Activated CD8-positive, alpha-beta memory T cell treated with anti-CD3 and anti-CD28 coated beads, Interleukin-2, amount 50 U/mL, for 4 hours (primary cell): ENCODE results near the gene CROCC2.
A peak's percentile ranks its signal among the peaks of the same experiment; 100 is the strongest.

ENCODE experiments used
- DNase-seq: peaks from one replicate; pipeline ENCODE4 v3.0.0-alpha.2; 2020

The CROCC2 gene

DNA sequence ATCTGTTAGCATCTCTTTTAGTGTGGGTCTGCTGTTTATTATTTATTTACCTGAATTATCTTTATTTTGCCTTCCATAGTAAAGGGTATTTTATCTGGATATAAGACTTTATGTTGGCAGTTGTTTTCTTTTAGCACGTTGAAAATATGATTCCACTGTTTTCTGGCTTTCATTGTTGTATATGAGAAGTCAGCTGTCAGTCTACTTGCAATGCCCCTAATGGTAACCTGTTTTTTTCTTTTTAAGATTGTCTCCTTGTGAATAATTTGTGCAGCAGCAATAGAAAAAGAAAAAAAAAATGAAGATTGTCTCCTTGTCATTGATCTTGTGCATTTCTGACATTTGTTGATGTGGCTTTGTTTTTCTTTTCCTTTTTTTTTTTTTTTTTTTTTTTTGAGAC, 119.5 kb downstream of the CROCC2 start:
- DNase-seq, result no peak

DNA sequence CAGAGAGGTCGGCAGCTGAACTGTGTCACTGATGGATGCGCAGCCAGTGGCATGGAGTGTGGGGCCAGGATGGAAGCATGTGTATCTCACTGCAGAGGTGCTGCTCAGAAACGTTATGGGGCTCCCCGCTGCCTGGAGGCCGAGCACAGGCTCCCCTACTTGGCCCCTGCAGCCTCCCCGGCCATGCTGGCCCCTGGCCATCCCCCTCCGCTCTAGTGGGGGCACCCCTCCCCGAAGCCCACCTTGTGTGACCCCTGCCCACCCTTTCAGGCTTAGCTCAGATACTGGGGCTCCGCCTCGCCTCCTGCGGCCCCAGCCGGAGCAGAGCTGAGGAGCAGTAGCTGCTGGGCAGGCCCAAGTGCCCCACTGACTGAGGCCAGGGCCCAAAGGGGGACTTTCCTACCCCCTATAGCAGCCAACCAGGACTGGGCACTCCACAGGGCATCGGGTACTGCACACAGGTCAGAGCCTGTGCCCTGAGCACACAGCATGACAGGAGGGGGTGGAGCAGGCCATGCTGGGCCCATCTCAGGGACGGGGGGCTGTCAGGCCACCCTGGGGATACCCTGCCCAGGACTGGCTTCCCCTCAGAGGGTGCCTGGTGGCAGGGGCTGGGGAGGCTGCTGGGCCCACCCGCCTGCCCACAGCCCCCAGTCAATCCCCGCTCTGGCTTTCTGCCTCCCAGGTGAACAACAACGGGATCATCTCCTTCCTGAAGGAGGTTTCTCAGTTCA, 123.6 kb downstream of the CROCC2 start:
- DNase-seq, result no peak

DNA sequence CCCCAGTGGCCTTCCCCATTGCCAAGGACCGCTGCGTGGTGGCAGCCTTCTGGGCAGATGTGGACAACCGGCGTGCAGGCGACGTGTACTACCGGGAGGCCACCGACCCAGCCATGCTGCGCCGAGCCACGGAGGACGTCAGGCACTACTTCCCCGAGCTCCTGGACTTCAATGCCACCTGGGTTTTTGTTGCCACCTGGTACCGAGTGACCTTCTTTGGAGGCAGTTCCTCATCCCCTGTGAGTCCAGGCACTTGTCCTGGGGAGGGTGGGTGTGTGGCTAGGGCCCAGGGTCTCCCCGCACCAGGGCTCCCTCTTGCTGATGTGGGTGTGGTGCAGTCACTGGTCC, 124.2 kb downstream of the CROCC2 start:
- DNase-seq, result no peak

DNA sequence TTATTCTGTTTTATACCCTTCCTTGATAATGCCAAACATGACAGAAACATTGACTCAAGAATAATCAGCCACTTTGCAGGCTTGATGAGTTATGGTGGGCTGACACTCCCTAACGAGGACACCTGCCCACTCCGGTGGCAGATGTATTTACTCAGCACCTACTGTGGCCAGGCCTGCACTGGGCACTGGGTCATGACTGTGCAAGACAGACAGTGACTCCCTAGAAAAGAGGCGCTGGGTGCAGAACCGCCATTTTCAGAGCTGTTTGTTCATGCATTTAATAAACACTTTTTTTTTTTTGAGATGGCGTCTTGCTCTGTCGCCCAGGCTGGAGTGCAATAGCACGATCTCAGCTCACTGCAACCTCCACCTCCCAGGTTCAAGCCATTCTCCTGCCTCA, 124.7 kb downstream of the CROCC2 start:
- no peak for DNase-seq

DNA sequence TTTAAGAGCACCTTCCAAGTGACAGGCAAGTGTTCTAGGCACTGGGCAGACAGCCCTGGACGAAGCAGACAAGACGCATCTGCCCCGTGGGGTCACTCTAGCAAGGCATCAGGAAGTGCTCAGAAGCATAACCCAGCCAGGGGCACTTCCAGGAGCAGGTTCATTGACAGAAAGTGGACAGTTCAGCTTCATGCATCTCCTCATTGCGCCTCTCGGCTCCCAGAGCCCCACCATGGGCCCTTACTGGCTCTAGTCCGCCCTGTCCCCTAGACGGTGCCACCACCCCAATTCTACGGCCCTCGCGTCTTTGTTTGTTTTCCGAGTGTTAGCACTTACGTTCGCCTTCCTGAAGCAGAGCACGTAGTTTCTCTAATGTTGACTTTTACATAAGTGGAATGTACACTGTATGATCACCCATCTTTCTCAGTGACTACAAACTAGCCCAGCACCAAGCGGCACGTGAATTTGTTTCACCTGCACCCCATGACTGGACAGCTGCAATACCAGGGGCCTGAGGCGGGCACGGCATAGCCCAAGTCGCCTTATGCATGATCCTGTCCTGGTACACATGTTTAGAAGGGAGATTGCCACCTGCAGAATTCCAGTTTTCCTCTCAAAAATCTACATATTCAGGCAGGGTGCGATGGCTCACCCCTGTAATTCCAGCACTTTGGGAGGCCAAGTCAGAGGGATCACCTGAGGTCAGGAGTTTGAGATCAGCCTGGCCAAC, 125.5 kb downstream of the CROCC2 start:
- DNase-seq, result no peak

DNA sequence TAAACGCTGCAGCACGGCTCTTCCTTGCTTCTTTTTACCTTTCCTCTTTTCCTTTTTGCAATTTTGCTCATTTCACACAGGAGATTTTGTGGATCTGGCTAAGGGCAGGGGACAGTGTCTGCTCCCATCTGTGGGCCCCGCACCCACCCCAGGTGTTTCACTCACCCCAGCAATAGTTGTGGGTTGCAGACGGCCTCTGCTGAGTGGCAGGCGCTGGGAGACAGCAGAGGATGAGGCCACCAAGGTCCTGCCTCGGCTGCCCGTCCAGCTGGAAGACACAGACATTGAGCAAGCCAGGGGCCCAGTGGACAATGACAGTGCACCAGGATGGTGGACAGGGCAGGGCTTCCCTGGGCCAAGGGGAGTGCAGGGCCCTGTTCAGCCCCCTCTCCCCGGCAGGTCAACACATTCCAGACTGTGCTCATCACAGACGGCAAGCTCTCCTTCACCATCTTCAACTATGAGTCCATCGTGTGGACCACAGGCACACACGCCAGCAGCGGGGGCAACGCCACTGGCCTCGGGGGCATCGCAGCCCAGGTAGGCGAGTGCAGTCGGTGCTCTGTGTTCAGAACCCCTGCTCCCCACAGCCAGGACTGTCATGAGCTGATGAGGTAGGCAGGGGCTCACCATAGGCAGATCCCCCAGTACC, 127.3 kb downstream of the CROCC2 start:
- DNase-seq, result no peak

DNA sequence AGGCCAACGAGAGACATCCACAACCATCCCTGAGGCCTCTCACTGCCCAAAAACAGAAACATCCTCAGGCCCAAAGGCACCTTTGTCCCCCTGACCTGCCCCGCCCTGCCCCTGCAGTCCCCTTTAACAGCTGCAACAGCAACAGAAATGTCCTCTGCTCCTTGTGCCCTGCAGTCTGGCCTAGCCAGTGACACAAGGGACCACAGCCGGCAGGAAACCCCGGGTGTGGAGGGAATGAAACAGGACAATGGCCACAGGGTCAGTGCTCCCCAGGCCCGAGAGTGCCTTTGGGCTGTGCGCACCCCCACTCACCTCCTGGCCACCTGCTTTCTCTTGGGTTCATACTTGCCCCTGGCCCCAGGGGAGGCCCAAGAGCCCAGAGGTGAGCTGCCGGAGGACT, 127.9 kb downstream of the CROCC2 start:
- DNase-seq, result no peak

DNA sequence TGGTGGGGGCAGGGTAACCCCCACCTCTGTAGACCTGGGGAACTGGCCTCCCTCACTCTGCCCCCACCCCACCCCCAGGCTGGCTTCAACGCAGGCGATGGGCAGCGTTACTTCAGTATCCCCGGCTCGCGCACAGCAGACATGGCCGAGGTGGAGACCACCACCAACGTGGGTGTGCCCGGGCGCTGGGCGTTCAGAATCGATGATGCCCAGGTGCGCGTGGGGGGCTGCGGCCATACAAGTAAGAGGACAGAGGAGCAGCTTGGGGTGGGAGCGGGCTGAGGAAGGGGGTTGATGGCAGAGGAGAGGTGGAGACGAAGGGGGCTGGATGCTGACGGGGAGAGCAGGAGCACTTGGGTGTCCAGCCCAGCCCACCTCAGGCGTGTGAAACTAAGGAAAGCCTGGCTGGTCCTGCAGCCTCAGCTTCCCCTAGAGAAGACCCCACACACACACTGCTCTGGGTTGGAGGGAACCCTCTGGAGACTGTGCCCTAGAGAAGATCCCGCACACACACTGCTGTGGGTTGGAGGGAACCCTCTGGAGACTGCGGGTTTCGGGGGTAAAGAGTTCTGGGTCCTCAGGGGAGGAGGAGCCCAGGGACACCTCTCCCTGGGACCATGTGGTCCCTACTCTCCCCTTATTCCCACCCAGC, 128.5 kb downstream of the CROCC2 start:
- DNase-seq, result no peak

DNA sequence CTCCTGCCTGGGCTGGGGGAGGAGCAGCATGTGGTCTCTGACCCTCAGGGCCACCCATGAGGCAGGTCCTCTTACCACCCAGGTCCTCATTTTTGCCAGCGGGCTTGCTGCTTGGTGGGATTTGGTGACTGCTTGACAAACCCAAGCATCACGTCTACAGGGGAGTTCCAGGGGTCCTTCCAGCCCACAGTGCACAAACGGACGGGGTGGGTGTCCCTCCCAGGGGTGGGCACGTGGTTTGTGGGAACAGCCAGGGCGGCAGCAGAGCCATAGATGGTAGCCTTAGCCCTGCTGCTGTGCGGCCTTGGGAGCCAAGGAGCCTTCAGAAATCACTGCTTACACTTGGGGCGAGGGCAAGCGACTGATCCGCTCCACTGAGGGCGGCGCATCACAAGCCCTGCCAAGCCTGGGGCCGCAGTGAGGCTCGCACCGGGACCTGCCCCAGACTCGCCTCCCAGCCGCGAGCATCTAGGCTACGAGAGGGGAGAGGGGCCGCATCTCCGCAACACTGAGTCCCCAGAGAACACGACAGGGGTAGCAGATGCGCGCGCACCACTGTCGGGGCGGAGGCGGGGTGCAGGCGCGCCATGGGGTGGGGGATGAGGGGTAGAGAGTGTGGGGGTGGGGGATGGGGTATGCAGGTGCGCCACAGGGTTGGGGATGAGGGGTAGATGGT, 129.1 kb downstream of the CROCC2 start:
- peak; percentile 74 for DNase-seq

DNA sequence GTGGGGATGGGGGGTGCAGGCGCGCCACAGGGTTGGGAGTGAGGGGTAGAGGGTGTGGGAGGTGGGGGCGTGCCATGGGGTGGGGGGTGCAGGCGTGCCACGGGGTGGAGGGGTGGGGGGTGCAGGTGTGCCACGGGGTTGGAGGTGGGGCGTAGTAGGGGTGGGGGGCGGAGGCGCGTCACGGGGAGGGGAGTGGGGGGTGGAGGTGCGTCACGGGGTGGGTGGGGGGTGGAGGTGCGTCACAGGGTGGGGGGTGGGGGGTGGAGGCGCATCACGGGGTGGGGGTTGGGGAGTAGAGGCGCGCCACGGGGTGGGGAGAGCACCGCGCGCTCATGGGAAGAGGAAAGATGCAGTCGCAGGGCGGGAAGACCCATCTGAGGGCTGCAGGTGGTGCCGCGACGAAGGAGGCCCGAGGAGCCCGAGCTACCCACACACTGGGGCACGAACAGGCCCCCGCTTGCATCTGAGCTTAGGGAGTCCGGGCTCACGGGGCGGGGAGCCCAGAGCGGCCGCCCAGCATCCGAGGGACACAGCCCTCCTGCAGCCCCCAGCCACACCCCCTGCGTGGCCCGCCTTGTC, 129.8 kb downstream of the CROCC2 start:
- peak; percentile 60 for DNase-seq

DNA sequence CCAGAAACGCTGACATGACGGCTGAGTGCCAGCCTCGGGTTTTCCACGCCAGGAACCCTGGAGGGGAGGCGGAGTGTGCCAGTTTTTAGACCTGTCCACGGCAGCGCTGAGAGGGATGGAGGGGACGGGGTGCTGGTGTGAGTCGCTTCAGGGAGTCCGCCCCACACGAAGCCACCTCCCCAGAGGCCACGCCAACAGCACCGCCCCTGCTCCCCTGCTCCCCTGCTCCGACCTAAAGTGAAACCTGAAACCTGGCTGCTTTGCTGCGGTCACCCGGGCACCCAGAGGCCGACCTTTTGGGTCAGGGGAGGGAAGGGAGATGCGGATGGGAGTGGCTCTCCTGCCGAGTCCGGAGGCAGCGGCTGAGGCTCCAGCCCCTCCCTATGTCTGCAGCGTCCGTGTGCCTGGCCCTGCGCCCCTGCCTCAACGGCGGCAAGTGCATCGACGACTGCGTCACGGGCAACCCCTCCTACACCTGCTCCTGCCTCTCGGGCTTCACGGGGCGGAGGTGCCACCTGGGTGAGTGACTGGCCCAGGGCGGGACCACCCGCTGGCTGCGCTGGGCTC, 130.3 kb downstream of the CROCC2 start:
- DNase-seq, result peak; percentile 66

DNA sequence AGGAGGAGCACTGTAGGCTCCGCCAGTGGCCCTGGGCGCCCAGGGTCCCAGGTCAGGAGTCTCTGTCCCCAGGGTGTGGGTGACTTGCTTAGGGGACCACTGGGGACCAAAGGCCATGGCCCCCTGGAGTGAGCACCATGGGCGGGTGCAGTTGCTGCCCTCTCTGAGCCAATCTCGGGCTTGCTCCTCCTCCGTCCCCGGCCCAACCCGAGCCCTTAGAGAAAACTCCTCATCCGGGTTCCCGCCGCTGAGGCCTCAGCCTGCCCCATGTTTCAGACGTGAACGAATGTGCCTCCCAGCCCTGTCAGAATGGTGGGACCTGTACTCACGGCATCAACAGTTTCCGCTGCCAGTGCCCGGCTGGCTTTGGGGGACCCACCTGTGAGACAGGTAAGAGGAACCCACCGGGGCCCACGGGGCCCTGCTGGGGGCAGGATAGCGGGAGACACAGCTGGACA, 130.9 kb downstream of the CROCC2 start:
- no peak for DNase-seq

DNA sequence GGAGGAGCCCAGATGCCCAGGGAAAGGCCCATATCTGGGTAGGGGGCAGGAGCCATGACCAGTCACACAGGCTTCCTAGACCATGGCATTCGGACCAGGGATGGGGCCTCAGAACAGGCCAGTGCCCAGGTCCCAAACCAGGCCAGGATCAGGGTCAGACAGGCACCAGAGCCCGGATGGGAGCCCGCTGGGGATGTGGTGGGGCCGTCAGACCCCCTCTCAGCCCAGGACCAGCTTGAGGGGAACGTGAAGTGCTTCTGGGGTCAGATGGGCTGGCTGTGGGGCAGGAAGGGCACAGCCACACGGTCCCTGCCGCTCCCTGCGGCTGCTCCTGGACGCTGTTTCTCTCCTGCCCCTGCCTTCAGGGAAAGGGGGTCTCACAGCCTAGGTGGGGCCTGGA, 131.4 kb downstream of the CROCC2 start:
- no peak for DNase-seq

DNA sequence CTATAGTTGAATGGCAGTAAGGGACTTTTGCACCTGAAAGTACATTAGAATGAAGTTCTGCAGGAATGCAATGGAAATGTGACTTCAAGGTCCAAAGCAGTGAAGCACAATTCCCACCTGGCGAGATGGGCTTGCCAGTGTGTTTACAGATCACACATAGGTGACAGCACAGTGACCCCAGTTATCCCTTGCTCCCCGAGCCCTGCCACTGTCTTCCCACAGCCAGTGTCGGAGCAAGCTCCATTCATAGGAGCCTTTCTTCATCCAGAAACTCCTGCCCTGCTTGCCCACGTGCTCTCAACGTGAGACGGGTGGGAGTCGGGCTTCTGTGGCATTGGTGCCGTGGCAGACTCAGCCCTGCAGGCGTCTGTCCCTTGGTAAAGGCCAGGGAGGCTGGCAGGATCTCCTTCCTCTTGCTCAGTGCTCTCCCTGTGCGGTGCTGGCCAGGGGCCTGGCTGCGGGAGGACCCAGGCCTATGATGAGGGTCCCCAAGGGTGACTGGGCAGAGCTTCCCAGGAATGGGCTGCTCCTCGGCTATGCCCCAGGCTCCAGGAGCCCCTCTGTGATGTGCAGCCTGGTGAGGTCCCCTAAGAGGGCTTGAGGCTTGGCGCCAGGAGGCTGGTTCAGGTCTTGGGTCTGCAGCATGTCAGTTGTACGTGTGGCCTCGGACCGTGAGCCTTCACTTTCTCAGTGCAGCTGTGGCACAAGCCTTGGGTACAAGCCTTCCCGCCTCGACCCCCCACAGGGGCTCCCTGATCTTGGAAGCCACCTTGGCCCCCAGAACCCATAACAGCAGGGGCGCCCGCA, 132.4 kb downstream of the CROCC2 start:
- DNase-seq, result no peak

DNA sequence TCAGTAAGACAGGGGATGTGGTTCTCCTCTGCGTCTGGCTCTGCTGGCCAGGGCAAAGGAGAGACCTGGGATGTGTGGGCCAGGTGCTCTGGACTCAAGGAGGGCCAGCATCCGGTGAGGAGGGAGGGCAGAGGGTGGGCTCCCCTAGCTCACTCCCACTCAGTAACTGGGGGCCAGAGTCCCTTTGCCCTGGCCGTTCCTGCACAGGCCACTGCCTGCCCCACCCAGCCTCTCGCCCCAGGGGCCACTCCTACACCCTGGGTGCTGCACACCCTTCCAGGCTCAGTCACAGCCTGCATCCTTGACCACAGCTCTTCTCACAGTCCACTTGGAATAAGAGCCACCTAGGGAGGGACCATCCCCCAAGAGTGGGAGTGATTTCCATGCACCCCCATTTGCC, 133.3 kb downstream of the CROCC2 start:
- DNase-seq, result no peak

DNA sequence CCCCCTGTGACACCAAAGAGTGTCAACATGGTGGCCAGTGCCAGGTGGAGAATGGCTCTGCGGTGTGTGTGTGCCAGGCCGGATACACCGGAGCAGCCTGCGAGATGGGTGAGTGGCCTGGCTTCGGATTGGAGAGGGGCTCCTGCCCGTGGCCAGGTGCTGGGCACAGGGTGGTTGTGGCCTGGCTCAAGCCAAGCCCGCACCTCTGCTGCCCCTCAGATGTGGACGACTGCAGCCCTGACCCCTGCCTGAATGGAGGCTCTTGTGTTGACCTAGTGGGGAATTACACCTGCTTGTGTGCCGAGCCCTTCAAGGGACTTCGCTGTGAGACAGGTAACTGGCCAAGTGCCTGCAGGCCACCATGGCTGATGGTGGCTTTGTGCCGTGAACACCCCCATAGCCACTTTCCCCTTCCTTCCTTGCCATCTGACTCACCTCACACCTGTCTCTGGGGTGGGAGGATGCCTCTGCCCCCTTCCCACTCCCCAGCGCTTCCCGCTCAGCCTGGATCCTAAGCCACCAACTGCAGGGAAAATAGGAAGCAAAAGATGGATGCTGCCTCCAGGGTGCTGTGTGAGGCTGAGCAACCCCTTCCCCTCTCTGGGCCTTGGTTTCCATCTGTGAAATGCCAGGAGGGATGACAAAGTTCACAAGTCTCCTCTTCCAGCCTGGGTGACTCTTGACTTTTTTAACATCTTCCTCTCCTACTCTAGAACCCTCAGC, 134.1 kb downstream of the CROCC2 start:
- DNase-seq, result no peak

DNA sequence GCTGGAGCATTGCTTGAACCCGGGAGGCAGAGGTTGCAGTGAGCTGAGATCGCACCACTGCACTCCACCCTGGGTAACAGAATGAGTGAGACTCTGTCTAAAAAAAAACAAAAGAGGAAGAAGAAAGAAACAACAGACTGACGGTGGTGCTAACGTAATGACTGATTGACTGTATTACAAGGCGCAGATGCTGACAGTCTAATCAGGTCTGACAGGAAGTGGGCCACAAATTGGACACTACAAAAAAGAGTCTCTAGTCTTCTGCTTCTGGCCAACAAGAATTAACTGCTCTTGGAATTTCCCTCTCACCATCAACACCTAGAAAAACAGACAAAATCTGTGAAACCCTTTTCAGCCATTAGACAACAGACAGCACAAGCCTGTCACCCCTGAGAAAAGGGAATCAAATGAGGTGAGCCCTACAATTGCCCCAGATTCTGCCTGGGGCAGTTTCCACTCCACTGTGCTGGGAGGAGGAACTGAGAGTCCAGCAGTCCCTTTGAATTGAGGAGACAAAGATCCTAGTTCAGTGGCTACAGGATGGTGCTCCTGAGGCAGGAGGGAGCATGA, 135.5 kb downstream of the CROCC2 start:
- DNase-seq, result no peak
